HPDE6-E6E7 (cell line): ENCODE measurements around the gene TRMT1.

Source experiments
- DNase-seq: peaks from one replicate; pipeline ENCODE4 v3.0.0; 2011; ENCODE audit warnings: missing footprints; ENCODE audit errors: extremely low spot score

The TRMT1 gene

GRCh38 chr19:13070425-13071140 lies 46.0 kb downstream of the TRMT1 start:
- no peak for DNase-seq

DNA sequence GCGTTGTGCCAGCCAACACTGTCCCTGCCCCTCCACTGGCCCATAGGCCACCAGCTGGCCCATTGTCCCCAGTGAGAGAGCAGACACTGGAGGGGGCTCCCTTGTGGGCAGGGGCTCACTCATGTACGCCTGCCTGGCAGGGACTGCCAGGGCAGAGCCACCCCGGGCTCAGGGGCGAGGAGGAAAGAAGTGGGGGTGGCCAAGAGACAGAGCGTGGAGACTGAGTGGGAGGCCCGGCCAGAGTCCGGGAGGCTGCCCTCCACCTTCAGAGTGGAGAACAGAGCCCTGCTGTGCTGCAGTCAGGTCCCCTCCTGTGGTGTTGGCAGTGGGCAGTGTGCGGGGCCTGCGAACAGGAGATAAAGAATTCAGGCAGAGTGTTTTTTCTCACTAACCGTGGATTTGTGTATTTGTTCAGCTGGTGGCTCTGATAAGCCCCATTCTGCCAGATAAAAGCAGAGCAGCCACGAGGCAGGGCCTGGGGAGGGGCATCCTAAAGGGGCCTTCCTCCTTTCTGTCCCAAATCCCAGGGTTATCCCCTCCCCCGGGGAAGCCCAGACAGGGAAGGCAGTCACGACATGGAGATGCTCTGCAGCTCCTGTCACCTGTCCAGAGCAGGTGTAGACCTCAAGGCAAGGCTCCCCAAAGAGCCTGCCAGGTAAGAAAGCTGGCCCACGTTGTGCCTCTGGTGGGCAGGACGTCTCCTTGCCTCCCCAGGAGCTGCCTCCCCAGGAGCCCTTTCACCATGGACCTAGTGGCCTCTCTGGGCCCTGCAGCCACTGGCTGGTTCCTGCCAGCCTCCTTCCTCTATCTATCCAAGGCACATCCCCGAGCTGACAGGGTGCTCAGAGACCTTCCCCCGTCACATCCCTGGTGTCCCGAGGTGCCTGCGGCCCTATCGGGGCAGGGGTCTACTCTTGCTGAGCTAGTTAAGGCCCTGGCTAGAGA lies 46.9 kb downstream of the TRMT1 start:
- no peak for DNase-seq

GRCh38 chr19:13068085-13068846 lies 48.3 kb downstream of the TRMT1 start:
- DNase-seq = no peak

- DNase-seq = no peak
Measured at GRCh38 chr19:13066933-13067807, 49.4 kb downstream of the TRMT1 start.

GRCh38 chr19:13066226-13066625 lies 50.3 kb downstream of the TRMT1 start:
- DNase-seq = no peak

DNA sequence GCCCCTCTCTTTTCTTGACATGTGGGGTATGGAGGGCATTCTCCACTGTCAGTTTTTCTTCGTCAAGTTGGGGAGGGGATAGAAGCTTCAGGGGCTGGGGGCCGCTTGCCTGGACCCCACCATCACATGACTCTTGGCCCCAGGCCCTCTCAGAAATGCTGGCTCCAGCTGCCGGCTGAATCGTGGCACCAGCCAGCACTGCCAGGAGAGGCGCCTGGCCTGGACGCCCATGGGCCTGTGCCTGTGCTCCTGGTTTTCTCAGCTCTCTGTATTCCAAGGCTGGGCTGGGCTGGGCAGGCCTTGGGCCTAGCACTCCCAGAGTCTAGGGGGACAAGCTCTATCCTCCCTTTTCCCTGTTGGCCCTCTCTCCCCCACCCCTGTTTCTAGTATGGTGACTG lies 52.4 kb downstream of the TRMT1 start:
- no peak for DNase-seq

GRCh38 chr19:13063461-13064091 lies 53.0 kb downstream of the TRMT1 start:
- no peak for DNase-seq

DNA sequence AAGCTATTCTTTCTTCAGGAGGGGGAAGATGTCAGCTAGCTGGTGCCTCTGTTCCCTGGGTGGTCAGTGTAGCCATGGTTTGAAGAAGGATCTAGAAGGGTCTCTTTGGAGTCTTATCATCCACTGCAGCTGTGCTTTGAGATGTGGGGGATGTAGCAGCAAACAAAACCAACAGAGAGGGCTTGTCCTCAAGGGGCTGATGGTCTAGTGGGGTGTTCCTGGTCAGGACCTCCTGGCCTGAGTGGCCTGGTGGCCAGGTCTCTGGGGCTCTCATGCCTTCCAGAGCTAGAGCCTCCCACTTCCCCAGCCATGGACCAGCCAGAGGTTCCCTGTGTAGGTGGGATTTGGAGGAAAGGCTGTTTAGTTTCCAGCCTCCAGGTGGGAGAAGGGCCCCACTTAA lies 54.2 kb downstream of the TRMT1 start:
- no peak for DNase-seq

DNA sequence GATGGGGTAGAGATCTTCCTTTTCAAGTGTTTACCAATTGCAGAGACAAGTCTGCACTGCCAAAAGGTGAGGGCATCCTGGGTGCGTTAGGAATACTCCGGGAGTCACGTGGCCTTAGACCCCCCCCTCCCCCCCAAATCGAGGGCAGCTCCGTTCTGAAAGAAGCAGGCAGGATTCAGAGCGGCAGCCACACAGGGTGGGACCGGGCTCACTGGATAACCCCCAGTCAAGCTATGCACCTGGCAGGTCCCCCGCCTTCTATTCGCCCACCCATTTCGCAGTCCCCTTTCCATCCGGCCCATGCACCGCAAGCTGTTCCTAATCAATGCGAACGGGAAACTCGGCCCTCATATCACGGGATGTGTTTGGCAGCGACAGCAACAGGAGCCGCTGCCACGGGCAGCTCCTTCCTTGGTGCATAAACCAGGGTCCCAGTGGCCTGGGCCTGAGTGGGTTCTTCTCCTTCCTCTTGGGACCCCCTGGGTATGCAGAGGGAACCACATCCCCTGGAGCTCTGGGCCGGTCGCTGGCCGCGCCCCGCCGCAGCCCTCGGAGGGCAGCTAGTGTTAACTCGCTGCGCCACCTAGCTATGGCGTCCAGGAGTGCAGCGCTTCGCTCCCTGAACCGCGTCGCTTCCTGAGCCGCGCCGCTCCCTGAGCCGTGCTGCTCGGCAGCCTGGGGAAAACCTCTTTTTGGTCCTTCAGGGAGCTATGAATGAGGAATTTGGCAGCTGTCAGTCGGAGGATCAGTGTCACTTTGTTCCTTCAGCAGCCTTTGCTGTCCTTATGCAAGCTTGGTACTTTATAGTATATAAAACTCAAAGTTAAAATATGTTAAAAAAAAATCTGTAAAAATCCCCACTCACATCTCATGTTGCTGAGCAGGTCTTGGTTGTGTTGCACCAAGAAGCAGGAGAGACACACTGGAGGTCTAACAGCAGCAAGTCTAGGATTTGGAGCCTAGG lies 55.3 kb downstream of the TRMT1 start:
- peak; percentile 72 for DNase-seq

DNA sequence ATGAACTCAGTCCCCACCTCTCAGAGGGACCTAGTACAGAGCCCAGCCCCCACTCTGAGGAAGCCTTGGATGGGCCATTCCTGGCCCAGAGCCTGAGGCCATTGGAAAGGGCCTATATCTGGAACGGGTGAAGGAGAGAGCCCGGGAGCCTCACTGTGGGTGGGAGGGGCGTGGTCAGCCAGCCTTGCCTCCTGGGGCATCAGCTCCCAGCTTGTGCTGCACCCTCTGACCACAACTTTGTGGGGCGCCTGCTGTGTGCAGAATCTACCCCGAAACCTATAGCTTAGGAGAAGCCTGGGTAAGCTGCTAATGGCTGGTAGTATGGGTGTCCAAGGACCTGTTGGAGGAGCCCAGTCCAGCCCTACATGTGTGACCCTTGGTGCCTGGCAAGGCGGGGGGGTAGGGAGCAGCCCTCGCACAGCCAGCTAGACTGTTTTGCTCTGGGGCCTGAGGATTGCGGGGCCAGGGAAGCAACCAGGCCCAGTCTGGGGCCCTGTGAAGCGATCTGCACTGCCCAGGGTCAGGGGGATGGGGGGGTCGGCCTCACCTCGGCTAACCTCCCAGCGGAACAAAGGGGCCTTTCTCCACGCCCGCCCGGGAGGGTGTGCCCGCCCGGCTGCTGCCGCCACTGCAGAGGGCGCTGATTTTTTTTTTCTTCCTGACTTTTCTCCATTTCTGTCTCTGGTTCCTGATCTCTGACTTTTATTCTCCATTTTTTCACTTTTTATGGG lies 56.1 kb downstream of the TRMT1 start:
- DNase-seq = no peak

GRCh38 chr19:13058951-13059660 lies 57.4 kb downstream of the TRMT1 start:
- no peak for DNase-seq

DNA sequence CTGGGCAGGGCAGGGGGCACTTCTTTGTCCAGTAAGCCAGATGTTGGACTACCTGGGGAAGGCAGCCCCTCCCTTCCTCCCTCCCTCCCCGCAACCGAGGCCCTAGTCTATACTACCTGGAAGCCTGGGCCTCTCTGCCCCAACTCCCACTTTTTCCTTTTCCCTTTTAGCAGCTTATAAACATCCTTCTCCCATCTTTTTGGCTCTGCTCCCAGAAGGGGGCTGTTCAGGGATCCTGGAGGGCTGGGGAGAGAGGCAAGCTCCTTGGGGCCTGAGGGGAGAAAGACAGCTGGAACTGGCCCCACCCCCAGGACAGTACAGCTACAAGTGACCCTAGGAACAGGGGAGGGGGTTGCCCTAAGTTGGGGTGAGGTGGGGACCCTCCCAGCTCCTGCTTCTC lies 58.8 kb downstream of the TRMT1 start:
- DNase-seq = no peak

- DNase-seq = no peak
Measured at GRCh38 chr19:13057147-13057572, 59.4 kb downstream of the TRMT1 start.

- DNase-seq = peak; percentile 81
Measured at GRCh38 chr19:13056052-13056660, 60.4 kb downstream of the TRMT1 start.

- DNase-seq = no peak
Measured at GRCh38 chr19:13055213-13056051, 61.1 kb downstream of the TRMT1 start.
